ENCODE data around the gene KIF14.
"Not testable (repeated sequence)": the region's sequence is repeated elsewhere in the genome, so short reads cannot be mapped to it uniquely, and the experiment has no call there.

The KIF14 gene

GRCh38 chr1:200527670-200528069 lies 92.9 kb downstream of the KIF14 start:
- no peak for TF ChIP-seq CTCF (IDR thresholded peaks at IDR 0.05; ENCODE audit: control insufficient read depth, extremely low read depth, insufficient read depth)
- H3K4me3 ChIP-seq (ENCODE audit: low read depth, low read length): no peak overlapping the region
- DNase-seq (ENCODE audit: low read depth): no peak

GRCh38 chr1:200526709-200527612 lies 93.6 kb downstream of the KIF14 start:
- no peak for DNase-seq (ENCODE audit: low read depth)
- no peak for TF ChIP-seq CTCF (IDR thresholded peaks at IDR 0.05; ENCODE audit: control insufficient read depth, extremely low read depth, insufficient read depth)
- H3K4me3 ChIP-seq (ENCODE audit: low read depth, low read length): no peak overlapping the region

GRCh38 chr1:200525090-200525987 lies 95.2 kb downstream of the KIF14 start:
- no peak for DNase-seq (ENCODE audit: low read depth)
- H3K4me3 ChIP-seq (ENCODE audit: low read depth, low read length): no peak overlapping the region

GRCh38 chr1:200524551-200524950 lies 96.0 kb downstream of the KIF14 start:
- H3K4me3 ChIP-seq (ENCODE audit: low read depth, low read length); DNase-seq (ENCODE audit: low read depth): not testable (repeated sequence)

More at GRCh38 chr1:200525090-200525987, 95.2 kb downstream of the KIF14 start:
- TF ChIP-seq CTCF (IDR thresholded peaks at IDR 0.05; ENCODE audit: control insufficient read depth, extremely low read depth, insufficient read depth): no peak

- no peak for TF ChIP-seq CTCF (IDR thresholded peaks at IDR 0.05; ENCODE audit: control insufficient read depth, extremely low read depth, insufficient read depth)
- no peak for DNase-seq (ENCODE audit: low read depth)
- H3K4me3 ChIP-seq (ENCODE audit: low read depth, low read length): no peak overlapping the region
Observed at GRCh38 chr1:200524092-200524491, 96.5 kb downstream of the KIF14 start.

GRCh38 chr1:200520735-200521134 lies 99.8 kb downstream of the KIF14 start:
- DNase-seq (ENCODE audit: low read depth): no peak
- H3K4me3 ChIP-seq (ENCODE audit: low read depth, low read length): no peak overlapping the region
- no peak for TF ChIP-seq CTCF (IDR thresholded peaks at IDR 0.05; ENCODE audit: control insufficient read depth, extremely low read depth, insufficient read depth)

- no peak for DNase-seq (ENCODE audit: low read depth)
- no peak for TF ChIP-seq CTCF (IDR thresholded peaks at IDR 0.05; ENCODE audit: control insufficient read depth, extremely low read depth, insufficient read depth)
- no peak overlapping the region for H3K4me3 ChIP-seq (ENCODE audit: low read depth, low read length)
Observed at GRCh38 chr1:200518524-200518923, 102.0 kb downstream of the KIF14 start.

Data from LNCaP clone FGC (cell line).